SH-SY5Y (cell line): ENCODE results near the gene PON3.

Experiments
- GATA2 ChIP-seq: IDR thresholded peaks from 2 replicates; pipeline ENCODE4 v1.6.1; 2011; ENCODE audit warnings: mild to moderate bottlenecking, low read depth, low read length
- GATA3 ChIP-seq: IDR thresholded peaks from 2 replicates; pipeline ENCODE4 v1.6.1; 2011; ENCODE audit warnings: low read depth, mild to moderate bottlenecking, low read length, moderate library complexity

Gene PON3

GRCh38 chr7:95427166-95427565 is 31.0 kb upstream of the PON3 start:
- TF ChIP-seq GATA2 (no peak), GATA3 (no peak)

GRCh38 chr7:95425694-95426093 is 29.5 kb upstream of the PON3 start:
- no peak for TF ChIP-seq GATA3
- no peak for TF ChIP-seq GATA2

GRCh38 chr7:95424716-95425115 is 28.5 kb upstream of the PON3 start:
- TF ChIP-seq GATA2 = no peak
- TF ChIP-seq GATA3 = no peak

GRCh38 chr7:95421847-95422444 is 25.8 kb upstream of the PON3 start:
- TF ChIP-seq GATA2 = no peak

- no peak for TF ChIP-seq GATA2
- no peak for TF ChIP-seq GATA3
These were observed 25.0 kb upstream of the PON3 start for GRCh38 chr7:95421000-95421846.

- no peak for TF ChIP-seq GATA2
- no peak for TF ChIP-seq GATA3
These were observed 15.9 kb upstream of the PON3 start for GRCh38 chr7:95412075-95412474.

GRCh38 chr7:95411666-95412065 is 15.5 kb upstream of the PON3 start:
- TF ChIP-seq GATA3 (no peak), GATA2 (no peak)

GRCh38 chr7:95411036-95411435 is 14.9 kb upstream of the PON3 start:
- TF ChIP-seq GATA2 (no peak), GATA3 (no peak)

GRCh38 chr7:95407751-95408150 is 11.6 kb upstream of the PON3 start:
- no peak for TF ChIP-seq GATA3
- no peak for TF ChIP-seq GATA2

- no peak for TF ChIP-seq GATA3
- no peak for TF ChIP-seq GATA2
These were observed 9.6 kb upstream of the PON3 start for GRCh38 chr7:95405800-95406199.

- TF ChIP-seq GATA2 = no peak
- TF ChIP-seq GATA3 = no peak
These were observed 9.0 kb upstream of the PON3 start for GRCh38 chr7:95405208-95405607.

- TF ChIP-seq GATA2 (no peak), GATA3 (no peak)
These were observed 8.2 kb upstream of the PON3 start for GRCh38 chr7:95404316-95404865.

- TF ChIP-seq GATA3 (no peak), GATA2 (no peak)
These were observed 2.2 kb upstream of the PON3 start for GRCh38 chr7:95398155-95398940.

- TF ChIP-seq GATA3 = no peak
- no peak for TF ChIP-seq GATA2
These were observed 1.2 kb upstream of the PON3 start for GRCh38 chr7:95397381-95397780.

- TF ChIP-seq GATA3 (no peak), GATA2 (no peak)
These were observed 430 bp downstream of the PON3 start for GRCh38 chr7:95395755-95396135.
